Measurements from ENCODE around the gene TMEM183A. TPM values are rescaled to one million over a fixed set of nuclear protein-coding genes. Genes with fewer than 3 reads are reported as not detected.

Gene TMEM183A
- total RNA-seq, 1 donor from 2014 or later, result 74.3 TPM

DNA sequence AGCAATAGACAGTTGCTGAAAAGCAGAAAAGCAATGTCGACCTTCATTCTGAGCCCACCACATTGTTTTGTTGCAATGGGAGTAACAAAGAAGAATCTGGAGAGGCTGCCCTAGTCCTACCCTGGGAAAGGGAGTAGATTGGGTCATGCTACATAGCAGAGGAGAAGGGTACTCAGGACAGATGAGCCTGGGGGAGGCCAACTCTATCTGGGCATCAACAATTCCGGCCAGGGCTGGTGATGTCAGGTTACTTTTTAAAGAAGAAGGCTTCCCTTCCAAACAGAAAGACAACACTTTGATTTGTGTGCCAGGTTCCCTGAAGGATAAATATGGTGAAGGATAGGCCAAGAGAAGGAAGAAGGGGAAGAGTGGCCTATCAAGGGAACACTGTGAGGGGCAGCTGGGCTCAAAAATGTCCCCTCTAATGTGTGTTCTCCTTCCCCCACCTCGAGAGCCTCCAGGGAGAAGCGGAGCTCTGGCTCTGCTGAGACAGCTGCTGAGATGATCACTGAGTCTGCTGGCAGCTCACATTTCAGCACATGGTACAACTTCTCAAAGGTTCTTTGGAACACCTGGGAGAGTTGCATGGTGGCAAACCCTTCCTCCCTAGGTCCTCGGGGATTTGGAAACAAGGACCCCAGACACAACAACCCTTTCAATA, 45.8 kb upstream of the TMEM183A start:
- Mint-ChIP-seq H3K4me1 (ENCODE audit: low read depth) (peaks cover 19% of the 10 kb centered on the region), H3K27ac (no peak overlapping the region), H3K36me3 (ENCODE audit: insufficient read depth) (peaks cover 6% of the 10 kb centered on the region), H3K4me3 (ENCODE audit: low read depth) (no peak overlapping the region), H3K9me3 (ENCODE audit: low read depth) (no peaks in the 10 kb centered on the region), H3K27me3 (no peaks in the 10 kb centered on the region)
- no peak for DNase-seq (ENCODE audit: low spot score, unreplicated experiment)
- TF ChIP-seq, protein P1, sequence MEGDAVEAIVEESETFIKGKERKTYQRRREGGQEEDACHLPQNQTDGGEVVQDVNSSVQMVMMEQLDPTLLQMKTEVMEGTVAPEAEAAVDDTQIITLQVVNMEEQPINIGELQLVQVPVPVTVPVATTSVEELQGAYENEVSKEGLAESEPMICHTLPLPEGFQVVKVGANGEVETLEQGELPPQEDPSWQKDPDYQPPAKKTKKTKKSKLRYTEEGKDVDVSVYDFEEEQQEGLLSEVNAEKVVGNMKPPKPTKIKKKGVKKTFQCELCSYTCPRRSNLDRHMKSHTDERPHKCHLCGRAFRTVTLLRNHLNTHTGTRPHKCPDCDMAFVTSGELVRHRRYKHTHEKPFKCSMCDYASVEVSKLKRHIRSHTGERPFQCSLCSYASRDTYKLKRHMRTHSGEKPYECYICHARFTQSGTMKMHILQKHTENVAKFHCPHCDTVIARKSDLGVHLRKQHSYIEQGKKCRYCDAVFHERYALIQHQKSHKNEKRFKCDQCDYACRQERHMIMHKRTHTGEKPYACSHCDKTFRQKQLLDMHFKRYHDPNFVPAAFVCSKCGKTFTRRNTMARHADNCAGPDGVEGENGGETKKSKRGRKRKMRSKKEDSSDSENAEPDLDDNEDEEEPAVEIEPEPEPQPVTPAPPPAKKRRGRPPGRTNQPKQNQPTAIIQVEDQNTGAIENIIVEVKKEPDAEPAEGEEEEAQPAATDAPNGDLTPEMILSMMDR (IDR thresholded peaks at IDR 0.05; ENCODE audit: unreplicated experiment), result no peak

DNA sequence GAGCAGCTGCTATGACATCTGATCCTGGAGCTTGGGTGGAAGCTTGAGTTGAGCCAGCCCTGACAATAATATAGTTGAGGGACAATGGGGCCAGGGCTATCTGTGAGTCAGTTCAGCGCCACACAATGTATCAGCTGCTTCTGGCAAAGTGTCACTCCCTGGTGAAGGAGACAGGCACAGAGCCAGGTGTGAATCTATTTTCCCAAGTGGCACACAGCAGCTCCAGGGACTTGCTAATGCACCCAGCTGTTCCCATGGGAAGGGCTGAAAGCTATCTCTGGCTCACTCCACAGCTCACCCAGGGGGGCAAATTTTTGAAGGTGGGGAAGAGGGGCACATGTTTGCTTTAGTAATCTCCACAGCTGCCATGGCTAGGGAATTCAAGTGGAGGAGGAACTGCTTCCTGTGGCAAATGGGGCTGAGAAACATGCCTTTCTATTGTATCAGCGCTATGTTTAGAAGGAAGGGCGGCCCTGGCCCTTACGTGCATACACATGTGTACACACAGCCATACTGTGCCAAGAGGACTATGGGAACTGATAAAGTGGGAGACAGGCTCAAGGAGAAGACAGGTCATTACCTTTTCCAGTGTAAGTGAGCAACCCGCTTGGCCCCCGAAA, 42.3 kb upstream of the TMEM183A start:
- Mint-ChIP-seq H3K27me3 (no peaks in the 10 kb centered on the region), H3K36me3 (ENCODE audit: insufficient read depth) (peaks cover 6% of the 10 kb centered on the region), H3K4me1 (ENCODE audit: low read depth) (peaks cover 14% of the 10 kb centered on the region), H3K4me3 (ENCODE audit: low read depth) (peak overlapping the region; percentile 71), H3K9me3 (ENCODE audit: low read depth) (no peaks in the 10 kb centered on the region), H3K27ac (no peak overlapping the region)
- no peak for DNase-seq (ENCODE audit: low spot score, unreplicated experiment)
- TF ChIP-seq, protein P1 (IDR thresholded peaks at IDR 0.05; ENCODE audit: unreplicated experiment), result no peak

DNA sequence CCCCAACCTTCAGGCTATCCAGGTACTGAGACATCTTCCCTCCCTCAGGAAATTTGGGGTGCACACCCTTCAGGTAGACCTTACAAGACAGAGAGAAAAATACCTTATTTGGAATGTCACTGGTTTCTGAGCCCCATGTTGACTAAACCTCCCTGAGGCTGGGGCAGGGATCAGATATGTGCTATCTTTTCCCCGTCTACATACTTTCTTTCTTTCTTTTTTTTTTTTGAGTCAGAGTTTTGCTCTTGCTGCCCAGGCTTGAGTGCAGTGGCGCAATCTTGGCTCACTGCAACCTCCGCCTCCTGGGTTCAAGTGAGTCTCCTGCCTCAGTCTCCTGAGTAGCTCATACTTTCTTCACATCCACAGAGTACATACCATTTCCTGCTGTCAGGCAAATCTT, 41.8 kb upstream of the TMEM183A start:
- peaks cover 6% of the 10 kb centered on the region for H3K36me3 Mint-ChIP-seq (ENCODE audit: insufficient read depth)
- H3K9me3 Mint-ChIP-seq (ENCODE audit: low read depth), result no peaks in the 10 kb centered on the region
- peak overlapping the region; percentile 71 for H3K4me3 Mint-ChIP-seq (ENCODE audit: low read depth)
- TF ChIP-seq, protein P1 (IDR thresholded peaks at IDR 0.05; ENCODE audit: unreplicated experiment), result no peak
- H3K4me1 Mint-ChIP-seq (ENCODE audit: low read depth), result peaks cover 14% of the 10 kb centered on the region
- H3K27ac Mint-ChIP-seq, result no peak overlapping the region
- DNase-seq (ENCODE audit: low spot score, unreplicated experiment), result no peak
- no peaks in the 10 kb centered on the region for H3K27me3 Mint-ChIP-seq

DNA sequence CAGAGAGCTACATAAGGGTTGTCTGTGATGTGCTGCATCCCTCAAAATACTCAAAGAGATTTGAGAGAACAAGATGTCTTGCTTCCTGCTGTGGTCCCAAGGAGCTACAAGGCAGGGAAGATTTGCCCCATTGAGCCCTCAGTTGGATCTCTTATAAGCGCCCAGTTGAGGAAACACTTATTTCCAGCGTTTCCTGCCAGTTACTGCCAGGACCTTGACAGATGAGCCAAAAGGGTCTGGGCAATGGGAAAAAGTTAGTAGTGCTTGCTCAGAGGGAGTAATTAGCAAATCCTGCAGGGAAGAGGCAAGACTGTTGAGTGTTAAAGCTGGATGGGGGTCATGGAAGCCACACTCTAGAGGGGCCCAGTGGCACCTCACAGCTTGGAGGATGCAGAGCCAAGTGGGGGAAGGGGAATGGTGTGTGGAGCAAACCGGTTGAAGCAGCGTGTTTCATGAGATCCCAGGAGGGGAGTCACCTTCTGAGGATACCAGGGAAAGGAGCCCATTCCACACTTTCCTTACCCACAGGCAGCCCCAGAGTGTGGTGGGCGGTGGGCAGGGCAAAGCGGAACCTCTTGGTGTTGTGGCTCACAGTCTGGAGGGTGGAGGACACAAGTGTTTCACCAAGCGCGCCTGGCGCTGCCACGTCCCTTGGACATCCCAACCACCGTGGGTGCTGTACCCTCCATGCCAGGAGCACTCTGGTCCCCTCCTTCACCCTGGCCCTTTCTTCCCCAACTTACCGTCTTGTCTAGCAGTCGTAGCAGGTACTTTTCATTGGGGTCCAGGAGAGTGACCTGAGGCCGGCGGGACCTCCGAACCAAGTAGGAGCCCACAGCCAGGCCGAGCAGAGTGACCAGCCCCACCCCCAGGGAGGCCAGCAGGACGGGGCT, 40.9 kb upstream of the TMEM183A start:
- Mint-ChIP-seq H3K27ac (peak overlapping the region; percentile 37), H3K4me1 (ENCODE audit: low read depth) (peaks cover 14% of the 10 kb centered on the region), H3K9me3 (ENCODE audit: low read depth) (no peaks in the 10 kb centered on the region), H3K27me3 (no peaks in the 10 kb centered on the region), H3K36me3 (ENCODE audit: insufficient read depth) (peaks cover 6% of the 10 kb centered on the region), H3K4me3 (ENCODE audit: low read depth) (peak overlapping the region; percentile 71)
- TF ChIP-seq, protein P1 (IDR thresholded peaks at IDR 0.05; ENCODE audit: unreplicated experiment), result no peak
- DNase-seq (ENCODE audit: low spot score, unreplicated experiment), result no peak

DNA sequence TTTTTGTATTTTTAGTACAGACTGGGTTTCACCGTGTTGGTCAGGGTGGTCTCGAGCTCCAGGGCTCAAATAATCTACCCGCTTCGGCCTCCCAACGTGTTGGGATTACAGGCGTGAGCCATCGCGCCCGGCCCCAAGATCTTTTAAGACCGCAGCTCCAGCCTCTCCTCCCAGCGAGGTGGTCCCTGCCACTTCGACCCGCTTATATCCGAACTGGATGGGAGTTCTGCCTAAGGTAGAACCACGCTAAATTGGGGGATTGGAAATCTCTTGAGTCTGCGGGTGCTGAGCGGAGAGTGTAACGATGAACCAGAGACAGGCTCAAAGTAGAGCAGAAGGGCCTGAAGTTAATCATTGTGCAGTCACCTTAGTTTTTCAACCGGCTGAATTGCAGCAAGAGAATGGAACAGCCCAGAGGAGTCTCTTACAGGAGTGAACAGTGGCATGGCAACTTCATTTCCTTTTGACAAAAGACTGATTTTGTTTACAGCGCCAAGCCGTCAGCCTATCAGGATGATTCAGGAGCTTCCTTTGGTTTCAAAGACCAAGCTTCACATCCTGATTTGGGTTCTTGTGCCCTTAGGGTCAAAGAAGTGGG, 39.4 kb upstream of the TMEM183A start:
- TF ChIP-seq, protein P1 (IDR thresholded peaks at IDR 0.05; ENCODE audit: unreplicated experiment), result no peak
- H3K9me3 Mint-ChIP-seq (ENCODE audit: low read depth), result no peaks in the 10 kb centered on the region
- H3K4me1 Mint-ChIP-seq (ENCODE audit: low read depth), result peaks cover 14% of the 10 kb centered on the region
- H3K27ac Mint-ChIP-seq, result peak overlapping the region; percentile 95
- peaks cover 3% of the 10 kb centered on the region for H3K27me3 Mint-ChIP-seq
- peaks cover 5% of the 10 kb centered on the region for H3K36me3 Mint-ChIP-seq (ENCODE audit: insufficient read depth)
- no peak for DNase-seq (ENCODE audit: low spot score, unreplicated experiment)
- H3K4me3 Mint-ChIP-seq (ENCODE audit: low read depth), result peak overlapping the region; percentile 86
